ENCODE data around the gene TESK1. TPM values are rescaled to one million over a fixed set of nuclear protein-coding genes. Genes with fewer than 3 reads are reported as not detected.

The TESK1 gene
- total RNA-seq, 1 experiment from 2014 or later: 27.9 TPM

DNA sequence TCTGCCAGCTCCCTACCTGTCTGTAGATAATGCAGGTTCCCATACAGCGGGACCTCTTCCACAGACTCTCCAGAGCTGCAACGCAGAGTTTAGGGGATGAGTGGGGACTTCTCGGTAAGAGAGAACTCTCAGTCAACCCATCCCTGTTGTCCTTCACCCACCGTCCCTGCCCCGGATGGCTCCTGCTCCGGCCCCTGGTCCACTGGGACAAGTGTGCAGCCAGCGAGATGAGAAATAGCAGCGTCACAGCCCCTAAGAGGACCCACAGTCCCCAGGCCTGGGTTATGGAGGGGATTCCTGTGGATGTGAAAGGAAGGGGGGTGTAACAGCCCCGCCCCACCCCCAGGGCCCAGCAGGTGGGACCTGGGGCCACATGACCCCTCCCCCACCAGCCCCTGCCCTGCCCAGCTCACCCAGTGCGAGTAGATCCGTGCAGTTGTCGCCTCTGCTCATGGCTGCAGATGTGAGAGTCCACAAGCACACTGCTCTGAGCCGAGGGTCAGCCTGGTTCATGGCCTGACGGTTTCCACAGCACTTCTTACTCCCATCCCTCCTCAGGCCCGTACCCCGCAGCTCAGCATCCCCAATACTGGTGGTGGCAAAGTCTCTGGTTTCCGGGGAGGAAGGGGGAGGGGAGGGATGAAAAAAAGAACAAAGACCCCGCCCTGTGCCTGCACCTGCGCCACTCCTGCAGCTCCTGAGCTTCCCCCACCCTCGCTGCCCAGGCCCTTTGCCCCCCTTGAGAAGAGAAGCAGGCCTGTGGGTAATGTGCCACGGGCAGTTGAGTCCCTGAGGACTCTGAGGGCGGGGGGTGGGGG lies 45.5 kb downstream of the TESK1 start, which contains the start of gene SIT1:
Gene SIT1, minus strand, starts transcription at position 591 of the 818 bp plus-strand sequence. Its CDS starts 78 bp downstream, at position 513.
- Histone ChIP-seq H3K27me3 (replicated peaks; ENCODE audit: control insufficient read depth, insufficient read depth, low read length) (no peaks in the 10 kb centered on the region), H3K9me3 (no peaks in the 10 kb centered on the region), H3K36me3 (ENCODE audit: control insufficient read depth, insufficient read depth, low read length) (no peaks in the 10 kb centered on the region), H3K4me1 (peaks cover 5% of the 10 kb centered on the region; the same call in 1 of the 2 replicates), H3K4me3 (ENCODE audit: low read depth, low read length) (no peak within 1 kb of the TSS)
- Mint-ChIP-seq H3K4me3 (ENCODE audit: unreplicated experiment) (no peak within 1 kb of the TSS), H3K27ac (ENCODE audit: unreplicated experiment) (no peak within 1 kb of the TSS), H3K4me1 (ENCODE audit: low read depth, unreplicated experiment) (peaks cover 10% of the 10 kb centered on the region), H3K9me3 (ENCODE audit: unreplicated experiment) (no peaks in the 10 kb centered on the region), H3K36me3 (ENCODE audit: insufficient read depth, unreplicated experiment) (peaks cover 7% of the 10 kb centered on the region), H3K27me3 (ENCODE audit: insufficient read depth, unreplicated experiment) (no peaks in the 10 kb centered on the region)
- no TSS peak for BruUV-seq (replicated peaks)
- no peak for DNase-seq
- intact Hi-C loops (cut with micrococcal nuclease; ENCODE audit: unreplicated experiment): no loop called here
- POLR2A ChIA-PET: no interaction called here
- TF ChIP-seq, protein P1, sequence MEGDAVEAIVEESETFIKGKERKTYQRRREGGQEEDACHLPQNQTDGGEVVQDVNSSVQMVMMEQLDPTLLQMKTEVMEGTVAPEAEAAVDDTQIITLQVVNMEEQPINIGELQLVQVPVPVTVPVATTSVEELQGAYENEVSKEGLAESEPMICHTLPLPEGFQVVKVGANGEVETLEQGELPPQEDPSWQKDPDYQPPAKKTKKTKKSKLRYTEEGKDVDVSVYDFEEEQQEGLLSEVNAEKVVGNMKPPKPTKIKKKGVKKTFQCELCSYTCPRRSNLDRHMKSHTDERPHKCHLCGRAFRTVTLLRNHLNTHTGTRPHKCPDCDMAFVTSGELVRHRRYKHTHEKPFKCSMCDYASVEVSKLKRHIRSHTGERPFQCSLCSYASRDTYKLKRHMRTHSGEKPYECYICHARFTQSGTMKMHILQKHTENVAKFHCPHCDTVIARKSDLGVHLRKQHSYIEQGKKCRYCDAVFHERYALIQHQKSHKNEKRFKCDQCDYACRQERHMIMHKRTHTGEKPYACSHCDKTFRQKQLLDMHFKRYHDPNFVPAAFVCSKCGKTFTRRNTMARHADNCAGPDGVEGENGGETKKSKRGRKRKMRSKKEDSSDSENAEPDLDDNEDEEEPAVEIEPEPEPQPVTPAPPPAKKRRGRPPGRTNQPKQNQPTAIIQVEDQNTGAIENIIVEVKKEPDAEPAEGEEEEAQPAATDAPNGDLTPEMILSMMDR (IDR thresholded peaks at IDR 0.05; ENCODE audit: insufficient read depth in 1 of 2, low read depth in 1 of 2, low read length in 1 of 2, severe bottlenecking in 1 of 2, unreplicated experiment in 1 of 2): no peak
- CTCF ChIA-PET: interaction anchor here (1.2 kb wide), 1 partner anchor 7 kb away, joined by 3 read pairs; the partner anchor contains the start of genes CCDC107 and RMRP

DNA sequence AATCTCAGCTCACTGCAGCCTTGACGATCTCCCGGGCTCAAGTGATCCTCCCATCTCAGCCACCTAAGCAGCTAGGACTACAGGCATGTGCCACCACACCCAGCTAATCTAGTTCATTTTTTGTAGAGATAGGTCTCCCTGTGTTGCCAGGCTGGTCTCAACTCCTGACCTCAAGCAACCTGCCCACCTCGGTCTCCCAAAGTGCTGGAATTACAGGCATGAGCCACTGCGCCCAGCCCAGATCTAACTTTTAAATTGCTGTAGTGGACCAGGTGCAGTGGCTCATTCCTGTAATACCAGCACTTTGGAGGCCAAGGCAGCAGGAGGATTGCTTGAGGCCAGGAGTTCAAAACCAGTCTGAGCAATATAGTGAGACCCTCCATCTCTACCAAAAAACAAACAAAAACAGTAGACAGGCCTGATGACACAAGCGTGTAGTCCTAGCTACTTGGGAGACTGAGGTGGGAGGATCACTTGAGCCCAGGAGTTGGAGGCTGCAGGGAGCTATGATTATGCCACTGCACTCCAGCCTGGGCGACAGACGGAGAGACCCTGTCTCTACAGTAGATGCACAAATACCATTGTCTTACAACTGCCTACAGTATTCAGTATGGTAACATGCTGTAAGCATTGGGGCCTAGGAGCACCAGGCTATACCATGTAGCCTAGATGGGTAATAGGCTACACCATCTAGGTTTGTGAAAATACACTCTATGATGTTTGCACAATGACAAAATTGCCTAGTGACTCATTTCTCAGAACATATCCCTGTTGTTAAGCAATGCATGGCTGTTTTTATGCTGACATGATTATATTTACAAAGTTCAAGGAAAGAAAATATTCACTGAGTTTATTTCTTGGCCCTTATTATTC lies 47.1 kb downstream of the TESK1 start:
- no peaks in the 10 kb centered on the region for H3K27me3 Mint-ChIP-seq (ENCODE audit: insufficient read depth, unreplicated experiment)
- Histone ChIP-seq H3K36me3 (ENCODE audit: control insufficient read depth, insufficient read depth, low read length) (no peaks in the 10 kb centered on the region), H3K27me3 (replicated peaks; ENCODE audit: control insufficient read depth, insufficient read depth, low read length) (no peaks in the 10 kb centered on the region), H3K4me1 (peaks cover 9% of the 10 kb centered on the region; the same call in 1 of the 2 replicates), H3K9me3 (no peaks in the 10 kb centered on the region), H3K4me3 (ENCODE audit: low read depth, low read length) (no peak overlapping the region)
- POLR2A ChIA-PET: no interaction called here
- BruUV-seq (replicated peaks): no TSS peak
- intact Hi-C loops (cut with micrococcal nuclease; ENCODE audit: unreplicated experiment): no loop called here
- DNase-seq: no peak
- TF ChIP-seq, protein P1 (IDR thresholded peaks at IDR 0.05; ENCODE audit: insufficient read depth in 1 of 2, low read depth in 1 of 2, low read length in 1 of 2, severe bottlenecking in 1 of 2, unreplicated experiment in 1 of 2): no peak
- no peaks in the 10 kb centered on the region for H3K9me3 Mint-ChIP-seq (ENCODE audit: unreplicated experiment)
- H3K27ac Mint-ChIP-seq (ENCODE audit: unreplicated experiment): no peak overlapping the region
- peaks cover under 1% of the 10 kb centered on the region for H3K36me3 Mint-ChIP-seq (ENCODE audit: insufficient read depth, unreplicated experiment)
- H3K4me1 Mint-ChIP-seq (ENCODE audit: low read depth, unreplicated experiment): peaks cover 9% of the 10 kb centered on the region
- H3K4me3 Mint-ChIP-seq (ENCODE audit: unreplicated experiment): no peak overlapping the region
- CTCF ChIA-PET: no interaction called here

DNA sequence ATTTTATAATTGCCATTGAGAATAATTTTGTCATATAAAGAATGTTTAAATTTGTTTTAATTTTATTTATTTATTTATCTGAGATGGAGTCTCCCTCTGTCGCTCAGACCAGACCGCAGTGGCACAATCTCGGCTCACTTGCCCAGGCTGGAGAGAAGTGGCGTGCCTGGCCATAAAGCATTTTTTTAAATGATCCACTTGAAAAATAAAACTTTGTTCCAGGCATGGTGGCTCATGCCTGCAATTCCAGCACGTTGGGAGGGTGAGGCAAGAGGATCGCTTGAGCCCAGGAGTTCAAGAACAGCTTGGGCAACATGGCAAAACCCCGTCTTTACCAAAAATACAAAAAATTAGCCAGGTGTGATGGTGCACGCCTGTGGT lies 47.8 kb downstream of the TESK1 start:
- H3K4me3 Mint-ChIP-seq (ENCODE audit: unreplicated experiment): no peak overlapping the region
- no peaks in the 10 kb centered on the region for H3K9me3 Mint-ChIP-seq (ENCODE audit: unreplicated experiment)
- H3K36me3 ChIP-seq (ENCODE audit: control insufficient read depth, insufficient read depth, low read length): no peaks in the 10 kb centered on the region
- TF ChIP-seq, protein P1 (IDR thresholded peaks at IDR 0.05; ENCODE audit: insufficient read depth in 1 of 2, low read depth in 1 of 2, low read length in 1 of 2, severe bottlenecking in 1 of 2, unreplicated experiment in 1 of 2): no peak
- ChIA-PET CTCF (interaction anchor here (0.7 kb wide), 1 partner anchor 161 kb away, joined by 3 read pairs; no protein-coding TSS in a partner anchor), POLR2A (no interaction called here)
- peaks cover 7% of the 10 kb centered on the region for H3K36me3 Mint-ChIP-seq (ENCODE audit: insufficient read depth, unreplicated experiment)
- intact Hi-C loops (cut with micrococcal nuclease; ENCODE audit: unreplicated experiment): no loop called here
- peaks cover 10% of the 10 kb centered on the region; the same call in 1 of the 2 replicates for H3K4me1 ChIP-seq
- H3K9me3 ChIP-seq: no peaks in the 10 kb centered on the region
- DNase-seq: no peak
- peaks cover under 1% of the 10 kb centered on the region for H3K27me3 Mint-ChIP-seq (ENCODE audit: insufficient read depth, unreplicated experiment)
- no TSS peak for BruUV-seq (replicated peaks)
- no peak overlapping the region for H3K27ac Mint-ChIP-seq (ENCODE audit: unreplicated experiment)
- no peaks in the 10 kb centered on the region for H3K27me3 ChIP-seq (replicated peaks; ENCODE audit: control insufficient read depth, insufficient read depth, low read length)
- peaks cover 3% of the 10 kb centered on the region for H3K4me1 Mint-ChIP-seq (ENCODE audit: low read depth, unreplicated experiment)
- no peak overlapping the region for H3K4me3 ChIP-seq (ENCODE audit: low read depth, low read length)

Measured in Caco-2 (cell line).